ENCODE results near the gene CCDC92. TPM values are rescaled to one million over a fixed set of nuclear protein-coding genes. Genes with fewer than 3 reads are reported as not detected.
"Not testable (repeated sequence)": the region's sequence is repeated elsewhere in the genome, so short reads cannot be mapped to it uniquely, and the experiment has no call there.

CCDC92 gene
- polyA plus RNA-seq, 1 experiment: 35.9 TPM

GRCh38 chr12:123950476-123951349 lies 21.9 kb downstream of the CCDC92 start:
- DNase-seq (ENCODE audit: low read depth): no peak
- ChIA-PET POLR2A (no interaction called here), CTCF (interaction anchor here (0.6 kb wide), 1 partner anchor 34 kb away, joined by 3 read pairs; no protein-coding TSS in a partner anchor)
- Histone ChIP-seq H3K27me3 (ENCODE audit: control insufficient read depth, insufficient read depth, low read length) (no peaks in the 10 kb centered on the region), H3K4me3 (ENCODE audit: low read depth, low read length) (no peak overlapping the region), H3K36me3 (ENCODE audit: control insufficient read depth, insufficient read depth, low read length) (no peaks in the 10 kb centered on the region; the same call in 1 of the 2 replicates)
- no peak for TF ChIP-seq CTCF (IDR thresholded peaks at IDR 0.05; ENCODE audit: insufficient read depth, low read depth, low read length)

GRCh38 chr12:123949770-123950165 lies 22.9 kb downstream of the CCDC92 start:
- Histone ChIP-seq H3K27me3 (ENCODE audit: control insufficient read depth, insufficient read depth, low read length) (no peaks in the 10 kb centered on the region), H3K4me3 (ENCODE audit: low read depth, low read length) (no peak overlapping the region), H3K36me3 (ENCODE audit: control insufficient read depth, insufficient read depth, low read length) (peaks cover 2% of the 10 kb centered on the region)
- ChIA-PET POLR2A (no interaction called here), CTCF (interaction anchor here (1.1 kb wide), 1 partner anchor 34 kb away, joined by 3 read pairs; no protein-coding TSS in a partner anchor)
- DNase-seq (ENCODE audit: low read depth): no peak
- no peak for TF ChIP-seq CTCF (IDR thresholded peaks at IDR 0.05; ENCODE audit: insufficient read depth, low read depth, low read length)

- Histone ChIP-seq H3K36me3 (ENCODE audit: control insufficient read depth, insufficient read depth, low read length) (peaks cover 4% of the 10 kb centered on the region), H3K27me3 (ENCODE audit: control insufficient read depth, insufficient read depth, low read length) (no peaks in the 10 kb centered on the region), H3K4me3 (ENCODE audit: low read depth, low read length) (no peak overlapping the region)
- ChIA-PET CTCF (interaction anchor here (1.1 kb wide), 1 partner anchor 35 kb away, joined by 3 read pairs; no protein-coding TSS in a partner anchor), POLR2A (no interaction called here)
- DNase-seq (ENCODE audit: low read depth): no peak
- no peak for TF ChIP-seq CTCF (IDR thresholded peaks at IDR 0.05; ENCODE audit: insufficient read depth, low read depth, low read length)
Measured at GRCh38 chr12:123948796-123949769, 23.5 kb downstream of the CCDC92 start.

- peaks cover 4% of the 10 kb centered on the region for H3K36me3 ChIP-seq (ENCODE audit: control insufficient read depth, insufficient read depth, low read length)
- POLR2A ChIA-PET: no interaction called here
- no peak for TF ChIP-seq CTCF (IDR thresholded peaks at IDR 0.05; ENCODE audit: insufficient read depth, low read depth, low read length)
- CTCF ChIA-PET: interaction anchor here (1.1 kb wide), 1 partner anchor 35 kb away, joined by 3 read pairs; no protein-coding TSS in a partner anchor
- DNase-seq (ENCODE audit: low read depth): no peak
- H3K27me3 ChIP-seq (ENCODE audit: control insufficient read depth, insufficient read depth, low read length): no peaks in the 10 kb centered on the region
- no peak overlapping the region for H3K4me3 ChIP-seq (ENCODE audit: low read depth, low read length)
Measured at GRCh38 chr12:123948401-123948795, 24.2 kb downstream of the CCDC92 start.

- DNase-seq (ENCODE audit: low read depth); POLR2A ChIA-PET: not testable (repeated sequence)
- CTCF ChIA-PET: interaction anchor here (0.9 kb wide), 1 partner anchor 13 kb away, joined by 3 read pairs; no protein-coding TSS in a partner anchor
Measured at GRCh38 chr12:123947531-123947930, 25.1 kb downstream of the CCDC92 start.

GRCh38 chr12:123946516-123947505 lies 25.8 kb downstream of the CCDC92 start:
- H3K27me3 ChIP-seq (ENCODE audit: control insufficient read depth, insufficient read depth, low read length); POLR2A ChIA-PET; H3K36me3 ChIP-seq (ENCODE audit: control insufficient read depth, insufficient read depth, low read length); DNase-seq (ENCODE audit: low read depth); H3K4me3 ChIP-seq (ENCODE audit: low read depth, low read length): not testable (repeated sequence)
- CTCF ChIA-PET: interaction anchor here (0.9 kb wide), 1 partner anchor 14 kb away, joined by 3 read pairs; no protein-coding TSS in a partner anchor

More at GRCh38 chr12:123947531-123947930, 25.1 kb downstream of the CCDC92 start:
- H3K4me3 ChIP-seq (ENCODE audit: low read depth, low read length); H3K36me3 ChIP-seq (ENCODE audit: control insufficient read depth, insufficient read depth, low read length); H3K27me3 ChIP-seq (ENCODE audit: control insufficient read depth, insufficient read depth, low read length): not testable (repeated sequence)

Measured in BJ (cell line).